IMR-90 (cell line): Measurements from ENCODE around the gene EHBP1L1. TPM values are rescaled to one million over a fixed set of nuclear protein-coding genes. Genes with fewer than 3 reads are reported as not detected.
"Not testable (repeated sequence)": the region's sequence is repeated elsewhere in the genome, so short reads cannot be mapped to it uniquely, and the experiment has no call there.

Experiments
- ATAC-seq: fragments of 200-7000 bp; cut with Tn5 transposase; 2 replicates; pipeline ENCODE4 v1.9.1; 2020; ENCODE audit warnings: low read depth, mild to moderate bottlenecking, moderate library complexity
- BruUV-seq: library from RNA; stranded (reverse); fragments of 400-500 nt; replicated peaks from 2 replicates; lab custom pipeline; 2021; lab: Mats Ljungman, UMichigan
- CTCF ChIA-PET: fragments of 300-600 bp; formaldehyde crosslinking; extraction: SDS; loops from one replicate; lab custom pipeline; 2021; ENCODE audit warnings: antibody characterized with exemption; lab: Yijun Ruan, JAX
- POLR2A ChIA-PET: fragments of 300-600 bp; sonication (Branson Sonifier 250); formaldehyde crosslinking; loops from one replicate; lab custom pipeline; 2022; ENCODE audit warnings: antibody characterized with exemption; ENCODE audit not compliant: unreplicated experiment; lab: Charles Lee
- DNase-seq: peaks from one replicate; pipeline ENCODE4 v3.0.0; 2013
- H2AFZ ChIP-seq: replicated peaks from 2 replicates; pipeline ENCODE3; 2013; ENCODE audit warnings: low read length, mild to moderate bottlenecking; ENCODE audit not compliant: poor library complexity
- H2AK5ac ChIP-seq: 2 replicates; pipeline ENCODE4 v1.6.1; 2013; ENCODE audit warnings: low read depth, low read length, inconsistent platforms
- H2AK9ac ChIP-seq: replicated peaks from 2 replicates; pipeline ENCODE3; 2013; ENCODE audit warnings: mild to moderate bottlenecking, low read depth, low read length, moderate library complexity; ENCODE audit not compliant: poor library complexity
- H2BK120ac ChIP-seq: 2 replicates; pipeline ENCODE4 v1.6.1; 2013; ENCODE audit warnings: low read depth, low read length, inconsistent platforms
- H2BK15ac ChIP-seq: 3 replicates; pipeline ENCODE4 v1.6.1; 2013; ENCODE audit warnings: low read depth, low read length, inconsistent platforms
- H2BK20ac ChIP-seq: 2 replicates; pipeline ENCODE4 v1.6.1; 2013; ENCODE audit warnings: low read depth, mild to moderate bottlenecking, inconsistent platforms, low read length, moderate library complexity
- H2BK5ac ChIP-seq: 2 replicates; pipeline ENCODE4 v1.6.1; 2013; ENCODE audit warnings: mild to moderate bottlenecking, low read depth, low read length, inconsistent platforms; ENCODE audit not compliant: poor library complexity, severe bottlenecking
- H3K14ac ChIP-seq: replicated peaks from 2 replicates; pipeline ENCODE4 v1.6.1; 2013; ENCODE audit warnings: low read depth, low read length, inconsistent platforms
- H3K18ac ChIP-seq: 2 replicates; pipeline ENCODE4 v1.6.1; 2013; ENCODE audit warnings: low read depth, low read length, control low read depth
- H3K23ac ChIP-seq: 2 replicates; pipeline ENCODE4 v1.6.1; 2013; ENCODE audit warnings: low read depth, low read length, inconsistent platforms
- H3K27ac ChIP-seq: 2 replicates; pipeline ENCODE4 v1.5.1; 2013; ENCODE audit warnings: mild to moderate bottlenecking, control low read depth, low read length; ENCODE audit not compliant: insufficient read depth
- H3K27me3 ChIP-seq: 2 replicates; pipeline ENCODE4 v1.6.1; 2013; ENCODE audit warnings: low read length; ENCODE audit not compliant: control insufficient read depth, insufficient read depth
- H3K36me3 ChIP-seq: 2 replicates; pipeline ENCODE4 v1.6.1; 2013; ENCODE audit warnings: low read length, mixed read lengths; ENCODE audit not compliant: control insufficient read depth, insufficient read depth
- H3K4ac ChIP-seq: 2 replicates; pipeline ENCODE4 v1.6.1; 2013; ENCODE audit warnings: low read depth, low read length, inconsistent platforms
- H3K4me1 ChIP-seq: 2 replicates; pipeline ENCODE4 v1.6.1; 2013; ENCODE audit warnings: low read length, mixed read lengths; ENCODE audit not compliant: control insufficient read depth, insufficient read depth
- H3K4me2 ChIP-seq: 2 replicates; pipeline ENCODE4 v1.6.1; 2013; ENCODE audit warnings: low read depth, mild to moderate bottlenecking, control low read depth, low read length, moderate library complexity
- H3K4me3 ChIP-seq: 2 replicates; pipeline ENCODE4 v1.5.1; 2013; ENCODE audit warnings: low read depth, mild to moderate bottlenecking, control low read depth, low read length, moderate library complexity; ENCODE audit not compliant: insufficient read depth
- H3K56ac ChIP-seq: 2 replicates; pipeline ENCODE4 v1.6.1; 2013; ENCODE audit warnings: low read length, inconsistent platforms; ENCODE audit not compliant: insufficient read depth; ENCODE audit errors: extremely low read depth
- H3K79me1 ChIP-seq, 2 experiments: 2 replicates each; pipeline ENCODE4 v1.6.1; 2013; ENCODE audit warnings: low read length in 2 of 2, inconsistent platforms in 1 of 2, low read depth in 1 of 2
- H3K9ac ChIP-seq: 2 replicates; pipeline ENCODE4 v1.6.1; 2013; ENCODE audit warnings: low read depth, low read length, control low read depth
- H3K9me1 ChIP-seq: 2 replicates; pipeline ENCODE4 v1.6.1; 2013; ENCODE audit warnings: low read length, inconsistent platforms; ENCODE audit not compliant: insufficient read depth
- H3K9me3 ChIP-seq: 2 replicates; pipeline ENCODE4 v1.6.1; 2013; ENCODE audit warnings: low read length; ENCODE audit not compliant: control insufficient read depth, insufficient read depth
- H4K20me1 ChIP-seq: 2 replicates; pipeline ENCODE4 v1.6.1; 2013; ENCODE audit warnings: low read length, inconsistent platforms; ENCODE audit not compliant: insufficient read depth
- H4K5ac ChIP-seq: 2 replicates; pipeline ENCODE4 v1.6.1; 2013; ENCODE audit warnings: mild to moderate bottlenecking, low read depth, low read length, control low read depth
- H4K8ac ChIP-seq, 2 experiments: 2 replicates each; pipeline ENCODE4 v1.6.1; 2013; ENCODE audit warnings: low read depth in 2 of 2, low read length in 2 of 2, control low read depth in 1 of 2, inconsistent platforms in 1 of 2
- H4K91ac ChIP-seq: 2 replicates; pipeline ENCODE4 v1.6.1; 2013; ENCODE audit warnings: low read depth, low read length, inconsistent platforms; ENCODE audit not compliant: insufficient read depth
- WGBS, 2 experiments: methylation state at CpG; one replicate each; pipeline versions ENCODE4 v1.1.5 to v1.1.7; 2013; ENCODE audit warnings: missing lambda C conversion rate in 2 of 2; ENCODE audit not compliant: insufficient read length in 1 of 2; ENCODE audit errors: extremely low coverage in 2 of 2; 5-methylcytosine and 5-hydroxymethylcytosine counted together
- dilution Hi-C: fragments of 300-500 bp; cut with HindIII; formaldehyde crosslinking; loops from one replicate; pipeline ENCODE4 v1.14.3; 2018; ENCODE audit warnings: low sequenced_read_pairs; ENCODE audit not compliant: unreplicated experiment
- in situ Hi-C: fragments of 300-500 bp; cut with MboI; formaldehyde crosslinking; loops from 3 replicates; pipeline ENCODE4 v1.14.3; 2019; ENCODE audit warnings: low sequenced_read_pairs, inconsistent platforms, mixed read lengths
- intact Hi-C: fragments of 100-400 bp; cut with micrococcal nuclease; formaldehyde crosslinking; loops from 2 replicates; pipeline ENCODE4 v1.10.0; 2022
- polyA plus RNA-seq, 3 experiments: library from polyadenylated mRNA; depleted of rRNA; stranded (reverse); fragments of >200 nt; gene quantifications; 2 replicates each; pipeline ENCODE4 v1.2.3, GENCODE V29; 2012; ENCODE audit warnings: low replicate concordance in 1 of 3
- total RNA-seq: library from RNA; depleted of rRNA; stranded (reverse); fragments of >200 nt; gene quantifications from 2 replicates; pipeline ENCODE4 v1.2.3, GENCODE V29; 2012

The EHBP1L1 gene
- total and polyA plus RNA-seq, 2 of the 4 experiments (the other 2 are of a cell fraction) = 10.0 to 27.4 TPM

DNA sequence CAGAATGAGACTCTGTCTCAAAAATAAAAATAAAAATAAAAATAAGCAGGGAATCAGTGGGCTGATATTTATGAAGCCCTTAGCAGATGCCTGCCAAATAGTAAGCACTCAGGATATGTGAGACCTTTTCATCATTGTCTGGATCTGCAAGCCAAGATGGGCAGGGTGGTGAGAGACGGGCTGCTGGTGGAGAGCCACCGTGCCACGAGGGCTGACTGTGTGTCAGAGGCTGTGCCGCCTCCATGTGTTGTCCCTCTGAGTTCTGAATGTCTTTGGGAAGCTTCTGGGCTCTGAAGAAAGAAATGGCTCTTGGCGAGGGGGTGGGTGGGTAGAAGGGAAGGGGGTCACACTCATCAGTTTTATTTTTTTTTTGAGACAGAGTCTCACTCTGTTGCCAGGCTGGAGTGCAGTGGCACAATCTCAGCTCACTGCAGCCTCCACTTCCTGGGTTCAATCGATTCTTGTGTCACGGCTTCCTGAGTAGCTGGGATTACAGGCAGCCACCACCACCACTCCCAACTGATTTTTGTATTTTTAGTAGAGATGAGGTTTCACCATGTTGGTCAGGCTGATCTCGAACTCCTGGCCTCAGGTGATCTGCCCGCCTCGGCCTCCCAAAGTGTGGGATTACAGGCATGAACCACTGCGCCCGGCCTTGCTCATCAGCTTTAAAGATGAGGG lies 10.8 kb upstream of the EHBP1L1 start:
- Histone ChIP-seq H3K79me1 (peaks cover 13 to 39% of the 10 kb centered on the region in 2 experiments; a peak in 3 of 4 replicates), H3K9me1 (peaks cover 27% of the 10 kb centered on the region), H3K4me1 (peaks cover 20% of the 10 kb centered on the region)
- H3K4ac ChIP-seq, H3K14ac ChIP-seq, BruUV-seq, H3K9ac ChIP-seq, H2AK9ac ChIP-seq, intact Hi-C loops, H3K23ac ChIP-seq, H2AFZ ChIP-seq, H2BK5ac ChIP-seq, H4K20me1 ChIP-seq, H3K27me3 ChIP-seq, DNase-seq, H3K9me3 ChIP-seq, H2BK120ac ChIP-seq, H3K36me3 ChIP-seq, H3K27ac ChIP-seq, H2BK20ac ChIP-seq, dilution Hi-C loops, H4K8ac ChIP-seq, H3K56ac ChIP-seq, H2BK15ac ChIP-seq, H2AK5ac ChIP-seq, H3K18ac ChIP-seq, H3K4me3 ChIP-seq, H4K5ac ChIP-seq, H3K4me2 ChIP-seq, ATAC-seq, H4K91ac ChIP-seq, in situ Hi-C loops: not testable (repeated sequence)
- CTCF ChIA-PET = interaction anchor here (1.2 kb wide), 1 partner anchor 24 kb away, joined by 7 read pairs; no protein-coding TSS in a partner anchor
- 73% methylated on average over 3 of the region's 12 CpGs; no CpG with 5 or more reads in 1 of the 2 experiments for WGBS, 2 experiments
- POLR2A ChIA-PET = interaction anchor here (0.6 to 0.7 kb wide), 2 partner anchors 25 to 143 kb away, joined by 5 to 8 read pairs; partner anchors contain the start of gene NEAT1
